K562 (cell line): ENCODE measurements around the gene SPON2. TPM values are rescaled to one million over a fixed set of nuclear protein-coding genes. Genes with fewer than 3 reads are reported as not detected.
A peak's percentile ranks its signal among the peaks of the same experiment; 100 is the strongest.

Source experiments
- BMI1 ChIP-seq: fragments of 150-350 bp; IDR thresholded peaks from 2 replicates; pipeline ENCODE4 v1.6.1; 2014; ENCODE audit warnings: low read length
- CC2D1A ChIP-seq: fragments of 450-650 bp; IDR thresholded peaks from 2 replicates; pipeline ENCODE4 v1.6.1; 2017; ENCODE audit warnings: mild to moderate bottlenecking
- E2F4 ChIP-seq: sonication (generic); formaldehyde crosslinking; IDR thresholded peaks from 2 replicates; pipeline ENCODE4 v1.8.0; 2022; ENCODE audit warnings: mild to moderate bottlenecking, low read depth, missing genetic modification reagents
- ELK3 ChIP-seq: fragments of 450-650 bp; formaldehyde crosslinking; IDR thresholded peaks from 2 replicates; pipeline ENCODE4 v1.4.0; 2020; ENCODE audit warnings: mild to moderate bottlenecking
- HNRNPLL ChIP-seq: fragments of 200-400 bp; formaldehyde crosslinking; IDR thresholded peaks from 2 replicates; pipeline ENCODE4 v1.6.1; 2017; ENCODE audit warnings: low read length, low read depth, mild to moderate bottlenecking; ENCODE audit not compliant: poor library complexity, severe bottlenecking
- KLF1 ChIP-seq: fragments of 450-650 bp; IDR thresholded peaks from 2 replicates; pipeline ENCODE4 v1.6.1; 2016; ENCODE audit warnings: missing genetic modification characterization, missing compliant biosample characterization
- KLF16 ChIP-seq: IDR thresholded peaks from 2 replicates; pipeline ENCODE4 v1.6.1; 2016; ENCODE audit warnings: antibody characterized with exemption
- NR2C2 ChIP-seq, 2 experiments: fragments of 200-800 bp in 1 of 2; sonication (Bioruptor generic) in 1 of 2; sonication (generic) in 1 of 2; formaldehyde crosslinking in 1 of 2; IDR thresholded peaks; 2 replicates each; pipeline versions ENCODE4 v1.6.1 to v1.8.0; 2016 to 2022; ENCODE audit warnings: mild to moderate bottlenecking in 1 of 2, missing compliant biosample characterization in 1 of 2, missing genetic modification characterization in 1 of 2, missing genetic modification reagents in 1 of 2
- PHF20 ChIP-seq: fragments of 450-650 bp; IDR thresholded peaks from 2 replicates; pipeline ENCODE4 v1.6.1; 2018; ENCODE audit not compliant: partially characterized antibody
- ZNF184 ChIP-seq: sonication (generic); formaldehyde crosslinking; IDR thresholded peaks from 2 replicates; pipeline ENCODE4 v1.5.0; 2020; ENCODE audit warnings: missing genetic modification reagents
- ZNF445 ChIP-seq: fragments of 250-450 bp; sonication (Bioruptor Pico); IDR thresholded peaks from 2 replicates; pipeline ENCODE4 v1.4.0; 2020; ENCODE audit warnings: low read depth, mild to moderate bottlenecking, moderate library complexity
- ZNF76 ChIP-seq: fragments of 250-450 bp; sonication (Bioruptor Pico); IDR thresholded peaks from 2 replicates; pipeline ENCODE4 v1.4.0; 2020; ENCODE audit warnings: mild to moderate bottlenecking, moderate library complexity, borderline replicate concordance
- ZSCAN29 ChIP-seq: fragments of 450-650 bp; IDR thresholded peaks from 2 replicates; pipeline ENCODE4 v1.6.1; 2017
- polyA plus RNA-seq, 8 experiments: library from polyadenylated mRNA; depleted of rRNA in 4 of 8; stranded (reverse) in 5 of 8; unstranded in 3 of 8; fragments of >200 nt; fragmentation: Nextera tagmentation in 2 of 8; fragmentation: Illumina TruSeq in 1 of 8; extraction: Ambion mirVana in 2 of 8; extraction: Trizol in 1 of 8; gene quantifications; 2 replicates each; pipeline versions ENCODE4 v1.2.1 to v1.2.3, GENCODE V29; 2011 to 2014; ENCODE audit warnings: inconsistent platforms in 1 of 8, missing spikeins in 1 of 8
- total RNA-seq, 7 experiments: library from RNA; depleted of rRNA in 6 of 7; stranded (reverse); fragments of >200 nt in 6 of 7; fragmentation: Illumina TruSeq in 2 of 7; extraction: Trizol in 2 of 7; gene quantifications; 2 replicates each; pipeline versions ENCODE4 v1.2.1 to v1.2.3, GENCODE V29; 2011 to 2021; ENCODE audit warnings: low replicate concordance in 1 of 7
- TF ChIP-seq, protein P1 (sequence below): sonication (generic); formaldehyde crosslinking; IDR thresholded peaks from 2 replicates; pipeline ENCODE4 v1.5.0; 2020; ENCODE audit warnings: missing genetic modification reagents
- TF ChIP-seq, protein P2 (sequence below), 3 experiments: fragments of 200-800 bp in 1 of 3; sonication (Bioruptor generic) in 1 of 3; sonication (generic) in 1 of 3; formaldehyde crosslinking in 1 of 3; IDR thresholded peaks; 2 replicates each; pipeline versions ENCODE4 v1.6.1 to v1.8.0; 2016 to 2022; ENCODE audit warnings: mild to moderate bottlenecking in 2 of 3, missing compliant biosample characterization in 2 of 3, missing genetic modification characterization in 2 of 3, missing genetic modification reagents in 1 of 3
- TF ChIP-seq, protein P3 (sequence below): fragments of 450-650 bp; IDR thresholded peaks from 2 replicates; pipeline ENCODE4 v1.6.1; 2016; ENCODE audit warnings: borderline replicate concordance

SPON2 gene
- total and polyA plus RNA-seq, 9 of the 15 experiments (the other 6 are each of a cell fraction or from before 2014, with no cell fraction given) = 0.21 to 2.2 (median 0.83) TPM

DNA sequence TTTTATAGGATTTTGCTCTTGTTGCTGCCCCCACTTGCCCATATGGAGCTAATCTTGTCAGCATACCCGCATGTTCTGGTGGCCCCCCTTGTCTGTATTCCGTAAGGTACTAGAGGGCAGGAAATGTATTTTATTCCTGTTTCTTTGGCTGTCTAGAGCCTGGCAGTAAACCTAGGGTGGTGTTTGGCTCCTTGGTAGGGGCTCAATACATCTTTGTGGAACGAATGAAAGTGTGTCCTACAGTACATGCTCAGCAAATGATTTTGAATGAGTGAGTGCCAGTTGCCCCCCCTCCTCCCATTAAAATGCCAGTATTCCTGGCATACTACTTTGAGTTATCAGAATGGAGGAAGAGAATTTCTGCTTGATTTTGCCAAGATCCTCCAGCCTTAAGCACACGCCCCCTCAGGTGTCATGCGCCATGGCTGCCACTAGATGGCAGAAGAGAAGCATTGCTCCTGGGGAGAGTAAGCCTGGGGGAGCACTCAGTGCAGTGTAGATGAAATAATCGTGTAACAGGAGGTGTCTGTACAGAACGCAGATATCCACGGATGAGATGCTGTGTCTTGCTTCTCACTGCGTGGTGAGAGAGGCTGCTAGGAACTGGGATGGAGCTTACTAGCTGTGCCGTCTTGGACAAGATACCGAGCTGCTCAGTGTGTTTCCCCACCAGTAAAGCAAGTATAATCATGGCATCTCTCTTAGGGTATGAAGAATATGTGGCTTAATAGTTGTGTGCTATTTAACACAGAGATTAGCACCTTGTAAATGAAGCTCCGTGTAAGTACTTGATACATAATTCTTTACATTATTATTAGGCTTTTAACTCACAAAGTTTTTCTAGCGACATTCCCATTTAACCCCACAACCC lies 41.8 kb downstream of the SPON2 start (continued):
- TF ChIP-seq KLF16 (peak; percentile 60), CC2D1A (peak; percentile 77), NR2C2 (CRISPR knock-in tag; IDR thresholded peaks at IDR 0.05) (no peak), NR2C2 (tag; IDR thresholded peaks at IDR 0.05) (no peak), HNRNPLL (no peak), ZNF184 (CRISPR knock-in tag) (no peak), ELK3 (no peak), ZNF445 (no peak), PHF20 (no peak), BMI1 (no peak), ZNF76 (no peak), E2F4 (CRISPR knock-in tag) (no peak), ZSCAN29 (peak; percentile 60; the same call in 1 of the 2 replicates), KLF1 (tag) (no peak)
- TF ChIP-seq, protein P1, sequence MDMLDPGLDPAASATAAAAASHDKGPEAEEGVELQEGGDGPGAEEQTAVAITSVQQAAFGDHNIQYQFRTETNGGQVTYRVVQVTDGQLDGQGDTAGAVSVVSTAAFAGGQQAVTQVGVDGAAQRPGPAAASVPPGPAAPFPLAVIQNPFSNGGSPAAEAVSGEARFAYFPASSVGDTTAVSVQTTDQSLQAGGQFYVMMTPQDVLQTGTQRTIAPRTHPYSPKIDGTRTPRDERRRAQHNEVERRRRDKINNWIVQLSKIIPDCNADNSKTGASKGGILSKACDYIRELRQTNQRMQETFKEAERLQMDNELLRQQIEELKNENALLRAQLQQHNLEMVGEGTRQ = no peak
- TF ChIP-seq, protein P2, sequence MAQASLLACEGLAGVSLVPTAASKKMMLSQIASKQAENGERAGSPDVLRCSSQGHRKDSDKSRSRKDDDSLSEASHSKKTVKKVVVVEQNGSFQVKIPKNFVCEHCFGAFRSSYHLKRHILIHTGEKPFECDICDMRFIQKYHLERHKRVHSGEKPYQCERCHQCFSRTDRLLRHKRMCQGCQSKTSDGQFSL (CRISPR knock-in tag; IDR thresholded peaks at IDR 0.05) = peak; percentile 83; the same call in 1 of the 2 replicates
- TF ChIP-seq, protein P2 (tag; IDR thresholded peaks at IDR 0.05) = no peak
- TF ChIP-seq, protein P3, sequence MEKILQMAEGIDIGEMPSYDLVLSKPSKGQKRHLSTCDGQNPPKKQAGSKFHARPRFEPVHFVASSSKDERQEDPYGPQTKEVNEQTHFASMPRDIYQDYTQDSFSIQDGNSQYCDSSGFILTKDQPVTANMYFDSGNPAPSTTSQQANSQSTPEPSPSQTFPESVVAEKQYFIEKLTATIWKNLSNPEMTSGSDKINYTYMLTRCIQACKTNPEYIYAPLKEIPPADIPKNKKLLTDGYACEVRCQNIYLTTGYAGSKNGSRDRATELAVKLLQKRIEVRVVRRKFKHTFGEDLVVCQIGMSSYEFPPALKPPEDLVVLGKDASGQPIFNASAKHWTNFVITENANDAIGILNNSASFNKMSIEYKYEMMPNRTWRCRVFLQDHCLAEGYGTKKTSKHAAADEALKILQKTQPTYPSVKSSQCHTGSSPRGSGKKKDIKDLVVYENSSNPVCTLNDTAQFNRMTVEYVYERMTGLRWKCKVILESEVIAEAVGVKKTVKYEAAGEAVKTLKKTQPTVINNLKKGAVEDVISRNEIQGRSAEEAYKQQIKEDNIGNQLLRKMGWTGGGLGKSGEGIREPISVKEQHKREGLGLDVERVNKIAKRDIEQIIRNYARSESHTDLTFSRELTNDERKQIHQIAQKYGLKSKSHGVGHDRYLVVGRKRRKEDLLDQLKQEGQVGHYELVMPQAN = no peak
